H1 (cell line): ENCODE results near the gene OTOF. TPM values are rescaled to one million over a fixed set of nuclear protein-coding genes. Genes with fewer than 3 reads are reported as not detected.

Source experiments
- CTCF ChIA-PET: fragments of 300-600 bp; sonication (Branson Sonifier 250); formaldehyde crosslinking; loops from one replicate; lab custom pipeline; 2021; ENCODE audit not compliant: partially characterized antibody; lab: Charles Lee
- POLR2A ChIA-PET: fragments of 300-600 bp; sonication (Branson Sonifier 250); formaldehyde crosslinking; loops from one replicate; lab custom pipeline; 2021; ENCODE audit warnings: inconsistent platforms; ENCODE audit not compliant: partially characterized antibody; lab: Charles Lee
- DNase-seq, 2 experiments: peaks; one replicate each; pipeline versions ENCODE4 v3.0.0 to v3.0.0-alpha.2; 2010 to 2022; ENCODE audit warnings: low spot score in 2 of 2, low read depth in 1 of 2, mixed read lengths in 1 of 2
- FAIRE-seq: peaks from 2 replicates; lab custom pipeline; 2011; peaks lifted over from hg19 to GRCh38; lab: Jason Lieb, UNC
- H2AFZ ChIP-seq: 2 replicates; pipeline ENCODE4 v1.8.1; 2012; ENCODE audit warnings: low read length, inconsistent platforms
- H2AK5ac ChIP-seq: 2 replicates; pipeline ENCODE4 v1.6.1; 2013; ENCODE audit warnings: low read depth, low read length
- H2BK120ac ChIP-seq: replicated peaks from 2 replicates; pipeline ENCODE3; 2013; ENCODE audit warnings: low read depth, low read length, inconsistent platforms
- H2BK12ac ChIP-seq: 2 replicates; pipeline ENCODE4 v1.6.1; 2013; ENCODE audit warnings: low read depth, low read length
- H2BK15ac ChIP-seq: 2 replicates; pipeline ENCODE4 v1.6.1; 2013; ENCODE audit warnings: low read length
- H2BK20ac ChIP-seq: 2 replicates; pipeline ENCODE4 v1.6.1; 2013; ENCODE audit warnings: low read length
- H2BK5ac ChIP-seq: 2 replicates; pipeline ENCODE4 v1.6.1; 2013; ENCODE audit warnings: low read depth, low read length
- H3K14ac ChIP-seq: 2 replicates; pipeline ENCODE4 v1.6.1; 2013; ENCODE audit warnings: inconsistent platforms; ENCODE audit not compliant: insufficient read length
- H3K18ac ChIP-seq: 2 replicates; pipeline ENCODE4 v1.6.1; 2013; ENCODE audit warnings: low read length; ENCODE audit errors: extremely low read depth
- H3K23ac ChIP-seq: 2 replicates; pipeline ENCODE4 v1.6.1; 2013; ENCODE audit warnings: inconsistent platforms; ENCODE audit not compliant: insufficient read length
- H3K23me2 ChIP-seq: 2 replicates; pipeline ENCODE4 v1.6.1; 2013; ENCODE audit warnings: low read depth, low read length
- H3K27ac ChIP-seq: 2 replicates; pipeline ENCODE4 v1.6.1; 2011; ENCODE audit warnings: low read depth, low read length, inconsistent platforms
- H3K27me3 ChIP-seq, 4 experiments: replicated peaks in 1 of 4; 1 replicate in 1 of 4; 2 replicates in 3 of 4; pipeline versions ENCODE4 v1.6.1 to v1.8.1; 2011 to 2013; ENCODE audit warnings: low read length in 3 of 4, mild to moderate bottlenecking in 3 of 4, inconsistent platforms in 2 of 4, mixed read lengths in 2 of 4, moderate library complexity in 1 of 4; ENCODE audit not compliant: control insufficient read depth in 3 of 4, insufficient read depth in 3 of 4; ENCODE audit errors: extremely low read depth in 1 of 4
- H3K36me3 ChIP-seq, 4 experiments: 2 replicates each; pipeline versions ENCODE4 v1.6.1 to v1.8.1; 2011 to 2013; ENCODE audit warnings: mild to moderate bottlenecking in 4 of 4, low read length in 3 of 4, moderate library complexity in 2 of 4, control low read depth in 1 of 4, inconsistent platforms in 1 of 4; ENCODE audit not compliant: insufficient read depth in 4 of 4, control insufficient read depth in 2 of 4
- H3K4ac ChIP-seq: replicated peaks from 2 replicates; pipeline ENCODE3; 2013; ENCODE audit warnings: low read length, low read depth, mixed read lengths, inconsistent platforms; ENCODE audit not compliant: insufficient read length
- H3K4me1 ChIP-seq, 4 experiments: replicated peaks in 1 of 4; 1 replicate in 1 of 4; 2 replicates in 3 of 4; pipeline versions ENCODE4 v1.6.1 to v1.8.1; 2011 to 2013; ENCODE audit warnings: low read length in 3 of 4, inconsistent platforms in 2 of 4, mixed read lengths in 1 of 4; ENCODE audit not compliant: insufficient read depth in 4 of 4, control insufficient read depth in 3 of 4
- H3K4me2 ChIP-seq, 2 experiments: 2 replicates each; pipeline versions ENCODE4 v1.6.1 to v1.8.1; 2011 to 2013; ENCODE audit warnings: low read depth in 2 of 2, low read length in 2 of 2, control low read depth in 1 of 2, inconsistent platforms in 1 of 2, mild to moderate bottlenecking in 1 of 2; ENCODE audit not compliant: insufficient read depth in 1 of 2
- H3K4me3 ChIP-seq, 4 experiments: fragments of 200-600, 300-600 bp in 1 of 4; sonication (generic), shearing (Covaris generic), sonication (Bioruptor Twin) in 1 of 4; 2 replicates each; pipeline versions ENCODE4 v1.5.1 to v1.8.1; 2011 to 2016; ENCODE audit warnings: low read length in 4 of 4, low read depth in 3 of 4, control low read depth in 2 of 4, inconsistent platforms in 2 of 4, mild to moderate bottlenecking in 2 of 4, mixed read lengths in 1 of 4, moderate library complexity in 1 of 4; ENCODE audit not compliant: insufficient read depth in 2 of 4; ENCODE audit errors: extremely low read depth in 1 of 4
- H3K56ac ChIP-seq: replicated peaks from 2 replicates; pipeline ENCODE3; 2013; ENCODE audit warnings: low read depth, mild to moderate bottlenecking, mixed read lengths, low read length, inconsistent platforms; ENCODE audit not compliant: insufficient read length
- H3K79me1 ChIP-seq: 2 replicates; pipeline ENCODE4 v1.6.1; 2013; ENCODE audit warnings: low read depth, low read length, control low read depth
- H3K79me2 ChIP-seq, 2 experiments: 2 replicates each; pipeline versions ENCODE4 v1.6.1 to v1.8.1; 2012 to 2013; ENCODE audit warnings: low read length in 2 of 2, mild to moderate bottlenecking in 2 of 2, inconsistent platforms in 1 of 2; ENCODE audit not compliant: insufficient read depth in 2 of 2, control insufficient read depth in 1 of 2
- H3K9ac ChIP-seq, 4 experiments: replicated peaks in 1 of 4; 1 replicate in 1 of 4; 2 replicates in 3 of 4; pipeline versions ENCODE4 v1.6.1 to v1.8.1; 2011 to 2013; ENCODE audit warnings: low read depth in 3 of 4, low read length in 3 of 4, control low read depth in 2 of 4, mild to moderate bottlenecking in 2 of 4, moderate library complexity in 2 of 4, inconsistent platforms in 1 of 4; ENCODE audit errors: extremely low read depth in 1 of 4
- H3K9me3 ChIP-seq, 2 experiments: 2 replicates each; pipeline versions ENCODE4 v1.6.1 to v1.8.1; 2012 to 2013; ENCODE audit warnings: mild to moderate bottlenecking in 2 of 2, moderate library complexity in 2 of 2, control low read depth in 1 of 2, inconsistent platforms in 1 of 2, low read depth in 1 of 2, low read length in 1 of 2, mixed read lengths in 1 of 2; ENCODE audit not compliant: insufficient read depth in 2 of 2
- H4K20me1 ChIP-seq, 2 experiments: replicated peaks in 1 of 2; 2 replicates each; pipeline versions ENCODE3 to v1.8.1; 2011 to 2013; ENCODE audit warnings: inconsistent platforms in 2 of 2, low read length in 2 of 2, mild to moderate bottlenecking in 1 of 2; ENCODE audit not compliant: insufficient read depth in 2 of 2, control insufficient read depth in 1 of 2
- H4K5ac ChIP-seq: 2 replicates; pipeline ENCODE4 v1.6.1; 2013; ENCODE audit warnings: low read length, low read depth, mixed read lengths, inconsistent platforms; ENCODE audit not compliant: insufficient read length
- H4K8ac ChIP-seq: 2 replicates; pipeline ENCODE4 v1.8.0; 2013; ENCODE audit warnings: mild to moderate bottlenecking, moderate library complexity, low read length, inconsistent platforms; ENCODE audit not compliant: insufficient read depth; ENCODE audit errors: extremely low read depth
- H4K91ac ChIP-seq: replicated peaks from 2 replicates; pipeline ENCODE3; 2013; ENCODE audit warnings: low read length, mixed read lengths, inconsistent platforms; ENCODE audit not compliant: insufficient read length
- FOSL1 ChIP-seq: IDR thresholded peaks from 2 replicates; pipeline ENCODE4 v1.6.1; 2011; ENCODE audit warnings: mild to moderate bottlenecking, low read depth, low read length, moderate library complexity; ENCODE audit not compliant: insufficient read depth
- HDAC2 ChIP-seq, 2 experiments: fragments of 300-600 bp in 1 of 2; sonication (generic) in 1 of 2; IDR thresholded peaks; 2 replicates each; pipeline ENCODE4 v1.6.1; 2011 to 2012; ENCODE audit warnings: low read depth in 2 of 2, low read length in 2 of 2, mild to moderate bottlenecking in 2 of 2, moderate library complexity in 2 of 2, borderline replicate concordance in 1 of 2, inconsistent platforms in 1 of 2
- HDAC6 ChIP-seq: IDR thresholded peaks from one replicate; pipeline ENCODE4 v1.7.1; 2012; ENCODE audit warnings: low read depth, mild to moderate bottlenecking, inconsistent platforms, low read length, moderate library complexity
- POU5F1 ChIP-seq: IDR thresholded peaks from 2 replicates; pipeline ENCODE4 v1.6.1; 2011; ENCODE audit warnings: low read depth, mild to moderate bottlenecking, low read length, moderate library complexity
- RXRA ChIP-seq: IDR thresholded peaks from 2 replicates; pipeline ENCODE4 v1.6.1; 2011; ENCODE audit warnings: low read depth, mild to moderate bottlenecking, low read length, moderate library complexity; ENCODE audit not compliant: insufficient read depth
- SAP30 ChIP-seq: fragments of 300-600 bp; sonication (generic); IDR thresholded peaks from 2 replicates; pipeline ENCODE4 v1.7.1; 2012; ENCODE audit warnings: low read length, moderate library complexity, mild to moderate bottlenecking, inconsistent platforms; ENCODE audit not compliant: insufficient read depth, insufficient replicate concordance
- TCF12 ChIP-seq: IDR thresholded peaks from 2 replicates; pipeline ENCODE4 v1.6.1; 2011; ENCODE audit warnings: low read depth, mild to moderate bottlenecking, low read length
- WGBS, 2 experiments: shearing (Covaris generic) in 1 of 2; methylation state at CpG; one replicate each; pipeline versions ENCODE4 v1.1.6 to v1.1.7; 2013 to 2015; ENCODE audit warnings: low lambda C conversion rate in 2 of 2, mixed read lengths in 2 of 2, inconsistent platforms in 1 of 2, low coverage in 1 of 2, missing lambda C conversion rate in 1 of 2; ENCODE audit not compliant: insufficient replicate concordance in 2 of 2, insufficient coverage in 1 of 2, insufficient read length in 1 of 2; ENCODE audit errors: extremely low coverage in 1 of 2, missing lambda C conversion rate in 1 of 2; 5-methylcytosine and 5-hydroxymethylcytosine counted together
- polyA plus RNA-seq, 7 experiments: library from polyadenylated mRNA; depleted of rRNA in 3 of 7; stranded (reverse) in 5 of 7; unstranded in 2 of 7; fragments of >200 nt in 5 of 7; fragments of 200-250 nt in 2 of 7; gene quantifications; 1 replicate in 5 of 7; 2 replicates in 1 of 7; 4 replicates in 1 of 7; pipeline versions ENCODE4 v1.2.1 to v1.2.3, GENCODE V29; 2011 to 2013; ENCODE audit warnings: missing spikeins in 2 of 7, mixed read lengths in 2 of 7
- total RNA-seq: library from RNA; stranded (reverse); fragmentation: NEBNext Ultra II Directional; extraction: Animal tissue kit (Norgen Biotek cat#: 25700); gene quantifications from 2 replicates; pipeline ENCODE4 v1.2.1, GENCODE V29; 2021
- TF ChIP-seq, protein P1 (sequence below), 3 experiments: IDR thresholded peaks; 1 replicate in 2 of 3; 2 replicates in 1 of 3; pipeline versions ENCODE4 v1.5.1 to v1.6.1; 2011; ENCODE audit warnings: low read length in 3 of 3, mild to moderate bottlenecking in 3 of 3, inconsistent platforms in 2 of 3, low read depth in 1 of 3, moderate library complexity in 1 of 3; ENCODE audit not compliant: insufficient read depth in 1 of 3; ENCODE audit errors: control extremely low read depth in 1 of 3

OTOF gene
- total and polyA plus RNA-seq, 2 of the 8 experiments (the other 6 are each of a cell fraction or from before 2014, with no cell fraction given), result 0.06 TPM; not detected in 1

GRCh38 chr2:26484579-26484978 is 6.7 kb upstream of the OTOF start:
- Histone ChIP-seq H3K27me3 (no peaks in the 10 kb centered on the region), H2BK12ac (no peak overlapping the region), H2BK20ac (no peak overlapping the region), H3K79me2 (no peaks in the 10 kb centered on the region), H2BK15ac (no peak overlapping the region), H2AFZ (no peak overlapping the region), H3K79me1 (no peaks in the 10 kb centered on the region), H4K91ac (no peak overlapping the region), H3K27ac (no peak overlapping the region), H3K23me2 (peaks cover 5% of the 10 kb centered on the region; the same call in 1 of the 2 replicates), H3K4me3 (no peak overlapping the region), H3K56ac (no peak overlapping the region), H3K18ac (no peak overlapping the region), H2BK120ac (no peak overlapping the region), H3K9ac (no peak overlapping the region), H4K8ac (no peak overlapping the region), H3K4me2 (no peak overlapping the region), H3K23ac (no peak overlapping the region), H3K4ac (no peak overlapping the region), H3K9me3 (no peaks in the 10 kb centered on the region), H2BK5ac (no peak overlapping the region), H2AK5ac (no peak overlapping the region), H4K5ac (no peak overlapping the region), H3K4me1 (no peaks in the 10 kb centered on the region; a peak in 1 of 7 replicates), H3K36me3 (no peaks in the 10 kb centered on the region)
- CTCF ChIA-PET, result interaction anchor here (0.6 to 3.4 kb wide), 6 partner anchors 12 to 131 kb away, joined by 3 to 14 read pairs (median 4); no protein-coding TSS in a partner anchor
- FAIRE-seq (no peak), DNase-seq (no peak)
- POLR2A ChIA-PET, result no interaction called here
- WGBS, 2 experiments, result 68% methylated on average over 4 of the region's 4 CpGs; no CpG with 5 or more reads in 1 of the 2 experiments
- TF ChIP-seq, protein P1, sequence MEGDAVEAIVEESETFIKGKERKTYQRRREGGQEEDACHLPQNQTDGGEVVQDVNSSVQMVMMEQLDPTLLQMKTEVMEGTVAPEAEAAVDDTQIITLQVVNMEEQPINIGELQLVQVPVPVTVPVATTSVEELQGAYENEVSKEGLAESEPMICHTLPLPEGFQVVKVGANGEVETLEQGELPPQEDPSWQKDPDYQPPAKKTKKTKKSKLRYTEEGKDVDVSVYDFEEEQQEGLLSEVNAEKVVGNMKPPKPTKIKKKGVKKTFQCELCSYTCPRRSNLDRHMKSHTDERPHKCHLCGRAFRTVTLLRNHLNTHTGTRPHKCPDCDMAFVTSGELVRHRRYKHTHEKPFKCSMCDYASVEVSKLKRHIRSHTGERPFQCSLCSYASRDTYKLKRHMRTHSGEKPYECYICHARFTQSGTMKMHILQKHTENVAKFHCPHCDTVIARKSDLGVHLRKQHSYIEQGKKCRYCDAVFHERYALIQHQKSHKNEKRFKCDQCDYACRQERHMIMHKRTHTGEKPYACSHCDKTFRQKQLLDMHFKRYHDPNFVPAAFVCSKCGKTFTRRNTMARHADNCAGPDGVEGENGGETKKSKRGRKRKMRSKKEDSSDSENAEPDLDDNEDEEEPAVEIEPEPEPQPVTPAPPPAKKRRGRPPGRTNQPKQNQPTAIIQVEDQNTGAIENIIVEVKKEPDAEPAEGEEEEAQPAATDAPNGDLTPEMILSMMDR (IDR thresholded peaks at IDR 0.05; ENCODE audit: control extremely low read depth in 1 of 3, insufficient read depth in 1 of 3, low read depth in 1 of 3, low read length in 3 of 3), result no peak
- TF ChIP-seq TCF12 (no peak), HDAC2 (IDR thresholded peaks at IDR 0.05; ENCODE audit: borderline replicate concordance in 1 of 2, low read depth in 2 of 2, low read length in 2 of 2) (no peak), POU5F1 (no peak), FOSL1 (no peak), RXRA (no peak), HDAC6 (no peak), SAP30 (no peak)
- TF ChIP-seq, all 59 proteins: peak for 0
- Histone ChIP-seq H3K14ac (no peak overlapping the region), H4K20me1 (peaks cover 0 to 7% of the 10 kb centered on the region in 2 experiments)
